ENCODE measurements around the gene ZBTB6. TPM values are rescaled to one million over a fixed set of nuclear protein-coding genes. Genes with fewer than 3 reads are reported as not detected.

ZBTB6 gene
- total RNA-seq, 3 donors from 2014 or later (not counting 1 experiment from before 2014, with no cell fraction given): 4.7 to 6.6 (median 5.8) TPM

DNA sequence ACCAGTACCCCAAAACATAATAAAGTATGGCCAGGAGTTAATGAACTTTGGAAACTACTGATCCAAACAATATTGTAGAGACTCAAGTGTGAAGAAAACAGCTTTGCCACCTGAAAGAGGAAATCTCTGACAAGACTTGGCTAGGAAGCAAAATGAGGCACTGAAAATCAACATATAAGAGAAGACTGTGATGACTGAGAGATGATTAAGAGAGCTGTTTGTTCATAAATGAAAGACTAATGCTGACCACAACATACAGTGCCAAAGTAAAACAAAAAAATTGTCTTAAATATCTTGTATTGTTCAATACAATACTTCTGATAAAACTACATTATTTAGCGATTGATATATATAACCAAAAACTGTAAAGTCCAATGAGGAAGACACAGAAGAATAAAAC is 15.2 kb downstream of the ZBTB6 start:
- Mint-ChIP-seq H3K4me1 (peaks cover 19 to 23% of the 10 kb centered on the region in 2 donors), H3K36me3 (no peaks in the 10 kb centered on the region), H3K27me3 (ENCODE audit: low read depth in 2 of 2) (no peaks in the 10 kb centered on the region), H3K4me3 (no peak overlapping the region), H3K27ac (peak overlapping the region; percentile 47 to 55), H3K9me3 (no peaks in the 10 kb centered on the region)
- Histone ChIP-seq H3K9me3 (ENCODE audit: control insufficient read depth, insufficient read depth, low read length) (no peaks in the 10 kb centered on the region), H3K27me3 (ENCODE audit: control insufficient read depth, insufficient read depth, low read length) (no peaks in the 10 kb centered on the region), H3K27ac (ENCODE audit: low read length) (no peak overlapping the region), H3K4me1 (ENCODE audit: control insufficient read depth, insufficient read depth, low read length) (peaks cover 19% of the 10 kb centered on the region), H3K36me3 (ENCODE audit: control insufficient read depth, insufficient read depth, low read length) (peaks cover 20% of the 10 kb centered on the region), H3K4me3 (ENCODE audit: low read length) (no peak overlapping the region)
- DNase-seq: no peak
- TF ChIP-seq, protein P1, sequence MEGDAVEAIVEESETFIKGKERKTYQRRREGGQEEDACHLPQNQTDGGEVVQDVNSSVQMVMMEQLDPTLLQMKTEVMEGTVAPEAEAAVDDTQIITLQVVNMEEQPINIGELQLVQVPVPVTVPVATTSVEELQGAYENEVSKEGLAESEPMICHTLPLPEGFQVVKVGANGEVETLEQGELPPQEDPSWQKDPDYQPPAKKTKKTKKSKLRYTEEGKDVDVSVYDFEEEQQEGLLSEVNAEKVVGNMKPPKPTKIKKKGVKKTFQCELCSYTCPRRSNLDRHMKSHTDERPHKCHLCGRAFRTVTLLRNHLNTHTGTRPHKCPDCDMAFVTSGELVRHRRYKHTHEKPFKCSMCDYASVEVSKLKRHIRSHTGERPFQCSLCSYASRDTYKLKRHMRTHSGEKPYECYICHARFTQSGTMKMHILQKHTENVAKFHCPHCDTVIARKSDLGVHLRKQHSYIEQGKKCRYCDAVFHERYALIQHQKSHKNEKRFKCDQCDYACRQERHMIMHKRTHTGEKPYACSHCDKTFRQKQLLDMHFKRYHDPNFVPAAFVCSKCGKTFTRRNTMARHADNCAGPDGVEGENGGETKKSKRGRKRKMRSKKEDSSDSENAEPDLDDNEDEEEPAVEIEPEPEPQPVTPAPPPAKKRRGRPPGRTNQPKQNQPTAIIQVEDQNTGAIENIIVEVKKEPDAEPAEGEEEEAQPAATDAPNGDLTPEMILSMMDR (IDR thresholded peaks at IDR 0.05): no peak
- no CpG with 5 or more reads among the region's 1 CpG for WGBS (ENCODE audit: insufficient coverage)
- intact Hi-C loops (cut with micrococcal nuclease): no loop called here
- ATAC-seq: no peak

DNA sequence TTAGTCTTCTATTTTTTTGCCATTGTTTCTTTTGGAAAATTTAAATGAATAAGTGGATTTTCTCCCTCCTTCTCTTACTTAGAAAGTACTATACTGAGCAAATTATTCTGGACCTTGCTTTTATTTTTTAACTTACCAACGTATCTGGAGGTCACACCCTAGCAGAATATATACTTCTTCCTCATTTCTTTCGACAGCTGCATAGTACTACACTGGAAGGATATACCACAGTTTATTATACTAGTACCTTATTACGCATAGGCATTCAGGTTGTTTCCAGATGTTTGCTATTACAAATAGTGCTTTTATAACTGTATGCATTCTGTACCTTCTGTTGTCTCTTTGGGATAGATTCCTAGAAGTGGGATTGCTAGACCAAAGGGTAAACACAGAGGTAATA is 24.6 kb downstream of the ZBTB6 start:
- Mint-ChIP-seq H3K27ac (no peak overlapping the region), H3K36me3 (peaks cover 22% of the 10 kb centered on the region), H3K27me3 (ENCODE audit: low read depth in 2 of 2) (no peaks in the 10 kb centered on the region), H3K9me3 (no peaks in the 10 kb centered on the region), H3K4me1 (peaks cover 0 to 6% of the 10 kb centered on the region in 2 donors), H3K4me3 (no peak overlapping the region)
- Histone ChIP-seq H3K4me1 (ENCODE audit: control insufficient read depth, insufficient read depth, low read length) (no peaks in the 10 kb centered on the region), H3K4me3 (ENCODE audit: low read length) (no peak overlapping the region), H3K27ac (ENCODE audit: low read length) (no peak overlapping the region), H3K27me3 (ENCODE audit: control insufficient read depth, insufficient read depth, low read length) (no peaks in the 10 kb centered on the region), H3K9me3 (ENCODE audit: control insufficient read depth, insufficient read depth, low read length) (no peaks in the 10 kb centered on the region), H3K36me3 (ENCODE audit: control insufficient read depth, insufficient read depth, low read length) (peaks cover 55% of the 10 kb centered on the region)
- intact Hi-C loops (cut with micrococcal nuclease): no loop called here
- no peak for ATAC-seq
- DNase-seq: no peak
- TF ChIP-seq, protein P1 (IDR thresholded peaks at IDR 0.05): no peak
- 82% methylated on average over 3 of the region's 3 CpGs for WGBS (ENCODE audit: insufficient coverage)

- no peak for ATAC-seq
- Histone ChIP-seq H3K9me3 (ENCODE audit: control insufficient read depth, insufficient read depth, low read length) (no peaks in the 10 kb centered on the region), H3K36me3 (ENCODE audit: control insufficient read depth, insufficient read depth, low read length) (peaks cover 65% of the 10 kb centered on the region), H3K27ac (ENCODE audit: low read length) (no peak overlapping the region), H3K27me3 (ENCODE audit: control insufficient read depth, insufficient read depth, low read length) (no peaks in the 10 kb centered on the region), H3K4me3 (ENCODE audit: low read length) (no peak overlapping the region), H3K4me1 (ENCODE audit: control insufficient read depth, insufficient read depth, low read length) (no peaks in the 10 kb centered on the region)
- Mint-ChIP-seq H3K36me3 (peaks cover 18% of the 10 kb centered on the region), H3K4me3 (no peak overlapping the region), H3K27me3 (ENCODE audit: low read depth in 2 of 2) (no peaks in the 10 kb centered on the region), H3K27ac (peak overlapping the region in 1 of 2 donors; percentile 51), H3K4me1 (no peaks in the 10 kb centered on the region), H3K9me3 (no peaks in the 10 kb centered on the region)
- intact Hi-C loops (cut with micrococcal nuclease): no loop called here
- TF ChIP-seq, protein P1 (IDR thresholded peaks at IDR 0.05): no peak
- no peak for DNase-seq
- 93% methylated on average over 1 of the region's 2 CpGs for WGBS (ENCODE audit: insufficient coverage)
Observed at GRCh38 chr9:122883125-122883524, 30.0 kb downstream of the ZBTB6 start.

- Mint-ChIP-seq H3K27ac (no peak overlapping the region), H3K36me3 (peaks cover 38% of the 10 kb centered on the region), H3K4me1 (peaks cover 0 to 5% of the 10 kb centered on the region in 2 donors), H3K27me3 (ENCODE audit: low read depth in 2 of 2) (no peaks in the 10 kb centered on the region), H3K4me3 (no peak overlapping the region), H3K9me3 (no peaks in the 10 kb centered on the region)
- intact Hi-C loops (cut with micrococcal nuclease): no loop called here
- WGBS (ENCODE audit: insufficient coverage): 100% methylated on average over 1 of the region's 2 CpGs
- DNase-seq (no peak), ATAC-seq (no peak)
- H3K4me1 ChIP-seq (ENCODE audit: control insufficient read depth, insufficient read depth, low read length): no peaks in the 10 kb centered on the region
- no peak overlapping the region for H3K4me3 ChIP-seq (ENCODE audit: low read length)
- peaks cover 88% of the 10 kb centered on the region for H3K36me3 ChIP-seq (ENCODE audit: control insufficient read depth, insufficient read depth, low read length)
- H3K27me3 ChIP-seq (ENCODE audit: control insufficient read depth, insufficient read depth, low read length): no peaks in the 10 kb centered on the region
- H3K9me3 ChIP-seq (ENCODE audit: control insufficient read depth, insufficient read depth, low read length): no peaks in the 10 kb centered on the region
- no peak overlapping the region for H3K27ac ChIP-seq (ENCODE audit: low read length)
- TF ChIP-seq, protein P1 (IDR thresholded peaks at IDR 0.05): no peak
Observed at GRCh38 chr9:122879443-122879842, 33.7 kb downstream of the ZBTB6 start.

Measured in natural killer cell (primary cell).